ENCODE data around the gene PLCE1.

Gene PLCE1

DNA sequence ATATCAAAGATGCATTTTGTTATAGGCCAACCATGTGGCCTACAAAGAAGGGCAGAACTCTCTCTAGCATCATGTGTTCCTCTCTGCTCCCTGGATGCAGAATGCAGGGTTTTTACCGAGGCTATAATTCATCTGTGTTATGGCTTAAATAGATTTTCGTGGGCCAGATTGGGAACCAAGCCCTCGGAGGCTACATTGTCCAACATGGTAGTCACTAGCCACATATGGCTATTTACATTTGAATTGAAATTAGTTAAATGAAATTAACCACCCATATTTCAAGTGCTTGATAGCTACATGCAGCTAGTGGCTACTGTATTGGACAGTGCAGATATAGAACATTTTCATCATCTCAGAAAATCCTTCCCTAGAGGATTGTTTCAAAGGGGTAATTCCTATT, 2.8 kb downstream of the PLCE1 start:
- Histone ChIP-seq H3K4me3 (ENCODE audit: low read length) (no peak overlapping the region), H3K27me3 (replicated peaks; ENCODE audit: insufficient read depth, low read length) (peaks cover 9% of the 10 kb centered on the region; the same call in 1 of the 2 replicates), H3K9me2 (replicated peaks; ENCODE audit: insufficient read depth, low read length) (no peaks in the 10 kb centered on the region), H3K4me1 (ENCODE audit: low read length) (peaks cover 3% of the 10 kb centered on the region; the same call in 1 of the 2 replicates), H3K9me3 (replicated peaks; ENCODE audit: insufficient read depth, low read length) (no peaks in the 10 kb centered on the region), H3K4me2 (ENCODE audit: low read depth, low read length) (no peak overlapping the region), H3K27ac (ENCODE audit: low read length) (no peak overlapping the region), H3K36me3 (replicated peaks; ENCODE audit: insufficient read depth, low read length) (no peaks in the 10 kb centered on the region), H3K9ac (ENCODE audit: low read length) (no peak overlapping the region), H3F3A (ENCODE audit: insufficient read depth, low read length) (no peaks in the 10 kb centered on the region), H3K79me2 (ENCODE audit: low read length) (no peaks in the 10 kb centered on the region), H4K20me1 (ENCODE audit: insufficient read depth, low read length) (no peaks in the 10 kb centered on the region), H2AFZ (ENCODE audit: low read length) (no peak overlapping the region)
- DNase-seq, result no peak
- no peak for TF ChIP-seq EZH2phosphoT487 (IDR thresholded peaks at IDR 0.05; ENCODE audit: low read length)
- no peak for TF ChIP-seq EZH2 (optimal IDR thresholded peaks at IDR 0.05; ENCODE audit: low read depth, low read length)
- TF ChIP-seq, protein P1, sequence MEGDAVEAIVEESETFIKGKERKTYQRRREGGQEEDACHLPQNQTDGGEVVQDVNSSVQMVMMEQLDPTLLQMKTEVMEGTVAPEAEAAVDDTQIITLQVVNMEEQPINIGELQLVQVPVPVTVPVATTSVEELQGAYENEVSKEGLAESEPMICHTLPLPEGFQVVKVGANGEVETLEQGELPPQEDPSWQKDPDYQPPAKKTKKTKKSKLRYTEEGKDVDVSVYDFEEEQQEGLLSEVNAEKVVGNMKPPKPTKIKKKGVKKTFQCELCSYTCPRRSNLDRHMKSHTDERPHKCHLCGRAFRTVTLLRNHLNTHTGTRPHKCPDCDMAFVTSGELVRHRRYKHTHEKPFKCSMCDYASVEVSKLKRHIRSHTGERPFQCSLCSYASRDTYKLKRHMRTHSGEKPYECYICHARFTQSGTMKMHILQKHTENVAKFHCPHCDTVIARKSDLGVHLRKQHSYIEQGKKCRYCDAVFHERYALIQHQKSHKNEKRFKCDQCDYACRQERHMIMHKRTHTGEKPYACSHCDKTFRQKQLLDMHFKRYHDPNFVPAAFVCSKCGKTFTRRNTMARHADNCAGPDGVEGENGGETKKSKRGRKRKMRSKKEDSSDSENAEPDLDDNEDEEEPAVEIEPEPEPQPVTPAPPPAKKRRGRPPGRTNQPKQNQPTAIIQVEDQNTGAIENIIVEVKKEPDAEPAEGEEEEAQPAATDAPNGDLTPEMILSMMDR (IDR thresholded peaks at IDR 0.05; ENCODE audit: low read length), result no peak

- H2AFZ ChIP-seq (ENCODE audit: low read length), result no peak overlapping the region
- no peak for DNase-seq
- no peaks in the 10 kb centered on the region for H3K79me2 ChIP-seq (ENCODE audit: low read length)
- H3K4me1 ChIP-seq (ENCODE audit: low read length), result peaks cover 3% of the 10 kb centered on the region; the same call in 1 of the 2 replicates
- H3K4me2 ChIP-seq (ENCODE audit: low read depth, low read length), result no peak overlapping the region
- no peaks in the 10 kb centered on the region for H3K9me2 ChIP-seq (replicated peaks; ENCODE audit: insufficient read depth, low read length)
- H3K36me3 ChIP-seq (replicated peaks; ENCODE audit: insufficient read depth, low read length), result no peaks in the 10 kb centered on the region
- H3K27ac ChIP-seq (ENCODE audit: low read length), result no peak overlapping the region
- H3K4me3 ChIP-seq (ENCODE audit: low read length), result no peak overlapping the region
- H3F3A ChIP-seq (ENCODE audit: insufficient read depth, low read length), result no peaks in the 10 kb centered on the region
- H3K9me3 ChIP-seq (replicated peaks; ENCODE audit: insufficient read depth, low read length), result no peaks in the 10 kb centered on the region
- no peak overlapping the region for H3K9ac ChIP-seq (ENCODE audit: low read length)
- TF ChIP-seq, protein P1 (IDR thresholded peaks at IDR 0.05; ENCODE audit: low read length), result no peak
- TF ChIP-seq EZH2phosphoT487 (IDR thresholded peaks at IDR 0.05; ENCODE audit: low read length), result no peak
- no peak for TF ChIP-seq EZH2 (optimal IDR thresholded peaks at IDR 0.05; ENCODE audit: low read depth, low read length)
- H4K20me1 ChIP-seq (ENCODE audit: insufficient read depth, low read length), result no peaks in the 10 kb centered on the region
- H3K27me3 ChIP-seq (replicated peaks; ENCODE audit: insufficient read depth, low read length), result peaks cover 9% of the 10 kb centered on the region; the same call in 1 of the 2 replicates
These were observed 3.8 kb downstream of the PLCE1 start for GRCh38 chr10:93997546-93997945.

- Histone ChIP-seq H3K9me2 (replicated peaks; ENCODE audit: insufficient read depth, low read length) (no peaks in the 10 kb centered on the region), H3K9me3 (replicated peaks; ENCODE audit: insufficient read depth, low read length) (no peaks in the 10 kb centered on the region), H3K4me3 (ENCODE audit: low read length) (no peak overlapping the region), H3K79me2 (ENCODE audit: low read length) (no peaks in the 10 kb centered on the region), H3F3A (ENCODE audit: insufficient read depth, low read length) (no peaks in the 10 kb centered on the region), H3K36me3 (replicated peaks; ENCODE audit: insufficient read depth, low read length) (no peaks in the 10 kb centered on the region), H3K27ac (ENCODE audit: low read length) (no peak overlapping the region), H2AFZ (ENCODE audit: low read length) (no peak overlapping the region), H3K4me1 (ENCODE audit: low read length) (no peaks in the 10 kb centered on the region), H3K27me3 (replicated peaks; ENCODE audit: insufficient read depth, low read length) (peaks cover 7% of the 10 kb centered on the region; the same call in 1 of the 2 replicates), H4K20me1 (ENCODE audit: insufficient read depth, low read length) (no peaks in the 10 kb centered on the region), H3K4me2 (ENCODE audit: low read depth, low read length) (no peak overlapping the region), H3K9ac (ENCODE audit: low read length) (no peak overlapping the region)
- TF ChIP-seq, protein P1 (IDR thresholded peaks at IDR 0.05; ENCODE audit: low read length), result no peak
- TF ChIP-seq EZH2 (optimal IDR thresholded peaks at IDR 0.05; ENCODE audit: low read depth, low read length), result no peak
- no peak for DNase-seq
These were observed 5.7 kb downstream of the PLCE1 start for GRCh38 chr10:93999401-93999851.

Data from MM.1S (cell line).